GM12891 (cell line): Measurements from ENCODE around the gene ITFG1.

ENCODE experiments used
- PAX5 ChIP-seq: IDR thresholded peaks from 2 replicates; pipeline ENCODE4 v1.6.1; 2011; ENCODE audit warnings: low read length, moderate library complexity, mild to moderate bottlenecking; ENCODE audit not compliant: insufficient read depth, severe bottlenecking
- POLR2A ChIP-seq: IDR thresholded peaks from 2 replicates; pipeline ENCODE4 v1.6.1; 2011; ENCODE audit warnings: low read depth, low read length, control low read depth
- POLR2AphosphoS5 ChIP-seq: IDR thresholded peaks from 2 replicates; pipeline ENCODE4 v1.6.1; 2011; ENCODE audit warnings: low read depth, low read length, control low read depth
- POU2F2 ChIP-seq: IDR thresholded peaks from 2 replicates; pipeline ENCODE4 v1.6.1; 2011; ENCODE audit warnings: low read depth, mild to moderate bottlenecking, control low read depth, low read length, moderate library complexity
- SPI1 ChIP-seq: IDR thresholded peaks from 2 replicates; pipeline ENCODE4 v1.6.1; 2011; ENCODE audit warnings: low read depth, low read length, control low read depth
- TAF1 ChIP-seq: IDR thresholded peaks from 2 replicates; pipeline ENCODE4 v1.6.1; 2011; ENCODE audit warnings: low read depth, low read length, control low read depth

DNA sequence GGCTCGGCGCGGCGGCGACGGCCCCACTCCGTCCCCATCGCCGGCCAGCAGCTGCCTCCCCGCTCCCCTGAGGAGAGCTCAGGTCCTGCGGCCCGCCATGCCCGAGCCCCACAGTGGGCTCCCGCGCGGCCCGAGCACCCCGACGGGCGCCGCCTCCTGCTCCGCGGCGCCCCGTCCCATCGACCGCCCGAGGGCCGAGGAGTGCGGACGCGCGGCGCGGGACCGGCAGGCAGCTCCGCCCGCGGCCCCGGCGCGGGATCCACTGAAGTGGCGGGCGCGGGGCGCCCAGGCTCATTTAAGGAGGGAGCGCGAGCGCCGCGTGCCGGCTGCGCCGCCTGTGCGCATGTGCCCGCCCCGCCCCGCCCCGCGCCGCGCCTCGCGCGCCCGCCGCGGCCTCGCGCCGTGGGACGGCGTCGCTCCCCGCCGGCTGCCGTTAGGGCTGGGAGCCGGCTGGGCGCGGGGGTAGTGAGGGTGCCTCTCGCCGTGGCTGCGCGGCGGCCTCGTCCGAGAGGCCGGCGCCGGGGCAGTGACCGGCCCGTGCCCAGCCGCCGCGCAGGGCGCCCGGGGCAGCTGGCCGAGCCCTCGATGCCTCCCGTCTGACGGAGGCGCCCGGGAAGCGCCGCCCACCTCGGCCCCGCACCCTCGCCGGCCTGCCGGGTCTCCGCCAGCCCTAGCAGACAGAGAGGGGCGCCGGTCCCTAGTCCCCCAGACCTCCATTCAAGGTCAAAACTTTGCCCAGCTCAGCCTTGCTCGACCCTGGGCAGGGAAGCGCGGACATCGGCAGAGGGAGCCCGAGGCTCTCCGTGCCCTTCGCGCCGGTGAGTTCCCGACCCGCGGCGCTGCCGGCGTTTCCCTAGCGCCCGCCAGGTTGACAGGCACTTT lies 316.9 kb downstream of the ITFG1 start, which contains the start of gene NETO2:
- TF ChIP-seq POLR2A (no peak), POLR2AphosphoS5 (no peak), TAF1 (no peak), SPI1 (no peak), PAX5 (no peak), POU2F2 (no peak)
